Esophagus (tissue), 2 donors: Measurements from ENCODE around the gene PPAT. TPM values are rescaled to one million over a fixed set of nuclear protein-coding genes. Genes with fewer than 3 reads are reported as not detected.

ENCODE experiments used
- H3K27ac ChIP-seq, 2 donors: one replicate each; pipeline ENCODE4 v1.5.1; 2013; ENCODE audit warnings: low read depth in 2 of 2, mild to moderate bottlenecking in 2 of 2, inconsistent platforms in 1 of 2, low read length in 1 of 2, moderate library complexity in 1 of 2
- H3K27me3 ChIP-seq, 2 donors: one replicate each; pipeline ENCODE4 v1.6.1; 2013; ENCODE audit warnings: low read length in 2 of 2, control low read depth in 1 of 2, mild to moderate bottlenecking in 1 of 2; ENCODE audit not compliant: insufficient read depth in 2 of 2, control insufficient read depth in 1 of 2
- H3K36me3 ChIP-seq, 2 donors: one replicate each; pipeline ENCODE4 v1.6.1; 2013; ENCODE audit warnings: low read length in 1 of 2; ENCODE audit not compliant: control insufficient read depth in 2 of 2, insufficient read depth in 2 of 2
- H3K4me1 ChIP-seq, 2 donors: one replicate each; pipeline ENCODE4 v1.6.1; 2013; ENCODE audit warnings: low read length in 1 of 2; ENCODE audit not compliant: control insufficient read depth in 2 of 2, insufficient read depth in 2 of 2
- H3K4me3 ChIP-seq, 2 donors: one replicate each; pipeline ENCODE4 v1.5.1; 2013; ENCODE audit warnings: low read length in 2 of 2, mild to moderate bottlenecking in 2 of 2, low read depth in 1 of 2, moderate library complexity in 1 of 2
- H3K9me3 ChIP-seq, 2 donors: one replicate each; pipeline ENCODE4 v1.6.1; 2013; ENCODE audit warnings: mild to moderate bottlenecking in 2 of 2, low read depth in 1 of 2, low read length in 1 of 2, moderate library complexity in 1 of 2; ENCODE audit not compliant: control insufficient read depth in 2 of 2, insufficient read depth in 1 of 2
- WGBS, 2 donors: extraction: QIAGEN DNeasy Blood & Tissue Kit; methylation state at CpG; one replicate each; pipeline ENCODE4 v1.1.7; 2013; 5-methylcytosine and 5-hydroxymethylcytosine counted together
- polyA plus RNA-seq, 2 donors: library from polyadenylated mRNA; stranded (reverse); fragments of 200-250 nt; gene quantifications; one replicate each; pipeline ENCODE4 v1.2.3, GENCODE V29; 2013
- donor health status: healthy with polysubstance abuse.
- donor health status: Bipolar disorder and iron deficiency.

The PPAT gene
- polyA plus RNA-seq, 2 donors: 2.6 to 3.8 TPM

- Histone ChIP-seq H3K4me1 (no peaks in the 10 kb centered on the region), H3K36me3 (no peaks in the 10 kb centered on the region), H3K27ac (no peak overlapping the region), H3K27me3 (no peaks in the 10 kb centered on the region), H3K4me3 (no peak overlapping the region), H3K9me3 (no peaks in the 10 kb centered on the region)
- WGBS, 2 donors: 89 to 94% methylated on average over 1 of the region's 1 CpG
These were observed 5.6 kb upstream of the PPAT start for GRCh38 chr4:56440983-56441382.

GRCh38 chr4:56438766-56439165 lies 3.4 kb upstream of the PPAT start:
- Histone ChIP-seq H3K27me3 (no peaks in the 10 kb centered on the region), H3K27ac (no peak overlapping the region), H3K9me3 (no peaks in the 10 kb centered on the region), H3K4me3 (no peak overlapping the region), H3K4me1 (peaks cover 0 to under 1% of the 10 kb centered on the region in 2 donors), H3K36me3 (no peaks in the 10 kb centered on the region)
- WGBS, 2 donors: 90 to 94% methylated on average over 2 of the region's 2 CpGs

GRCh38 chr4:56434599-56435139 lies 746 bp downstream of the PPAT start:
- Histone ChIP-seq H3K4me3 (peak overlapping the region; percentile 73 to 76), H3K27ac (peak overlapping the region; percentile 97), H3K4me1 (peaks cover 0 to 3% of the 10 kb centered on the region in 2 donors), H3K9me3 (no peaks in the 10 kb centered on the region), H3K36me3 (no peaks in the 10 kb centered on the region), H3K27me3 (no peaks in the 10 kb centered on the region)
- 1% methylated on average over 15 of the region's 15 CpGs for WGBS, 2 donors

GRCh38 chr4:56433280-56433679 lies 2.1 kb downstream of the PPAT start:
- H3K9me3 ChIP-seq: no peaks in the 10 kb centered on the region
- no peak overlapping the region for H3K4me3 ChIP-seq
- no peak overlapping the region for H3K27ac ChIP-seq

GRCh38 chr4:56430203-56430602 lies 5.2 kb downstream of the PPAT start:
- H3K27ac ChIP-seq: no peak overlapping the region
- H3K36me3 ChIP-seq: no peaks in the 10 kb centered on the region
- WGBS, 2 donors: 95 to 98% methylated on average over 2 of the region's 2 CpGs
- H3K4me3 ChIP-seq: no peak overlapping the region
- peaks cover 0 to 3% of the 10 kb centered on the region in 2 donors for H3K4me1 ChIP-seq
- no peaks in the 10 kb centered on the region for H3K9me3 ChIP-seq
- no peaks in the 10 kb centered on the region for H3K27me3 ChIP-seq

More at GRCh38 chr4:56433280-56433679, 2.1 kb downstream of the PPAT start:
- Histone ChIP-seq H3K36me3 (no peaks in the 10 kb centered on the region), H3K27me3 (no peaks in the 10 kb centered on the region), H3K4me1 (peaks cover 0 to 3% of the 10 kb centered on the region in 2 donors)

- H3K27me3 ChIP-seq: no peaks in the 10 kb centered on the region
- no peaks in the 10 kb centered on the region for H3K36me3 ChIP-seq
- H3K4me1 ChIP-seq: no peaks in the 10 kb centered on the region
- no peaks in the 10 kb centered on the region for H3K9me3 ChIP-seq
- H3K27ac ChIP-seq: no peak overlapping the region
- WGBS, 2 donors: 96% methylated on average over 1 of the region's 1 CpG
- no peak overlapping the region for H3K4me3 ChIP-seq
These were observed 8.2 kb downstream of the PPAT start for GRCh38 chr4:56427179-56427578.

- Histone ChIP-seq H3K27me3 (no peaks in the 10 kb centered on the region), H3K27ac (no peak overlapping the region), H3K36me3 (no peaks in the 10 kb centered on the region), H3K4me1 (no peaks in the 10 kb centered on the region), H3K9me3 (no peaks in the 10 kb centered on the region), H3K4me3 (no peak overlapping the region)
- WGBS, 2 donors: 96 to 98% methylated on average over 5 to 6 of the region's 6 CpGs
These were observed 9.1 kb downstream of the PPAT start for GRCh38 chr4:56426273-56426672.

- 88 to 97% methylated on average over 3 of the region's 3 CpGs for WGBS, 2 donors
- H3K4me1 ChIP-seq: no peaks in the 10 kb centered on the region
- no peaks in the 10 kb centered on the region for H3K27me3 ChIP-seq
- no peaks in the 10 kb centered on the region for H3K36me3 ChIP-seq
- no peak overlapping the region for H3K4me3 ChIP-seq
- no peak overlapping the region for H3K27ac ChIP-seq
- no peaks in the 10 kb centered on the region for H3K9me3 ChIP-seq
These were observed 9.9 kb downstream of the PPAT start for GRCh38 chr4:56425518-56425917.

- Histone ChIP-seq H3K27me3 (no peaks in the 10 kb centered on the region), H3K36me3 (no peaks in the 10 kb centered on the region), H3K4me1 (no peaks in the 10 kb centered on the region), H3K4me3 (no peak overlapping the region), H3K9me3 (no peaks in the 10 kb centered on the region), H3K27ac (no peak overlapping the region)
- 60 to 62% methylated on average over 5 of the region's 5 CpGs for WGBS, 2 donors
These were observed 10.5 kb downstream of the PPAT start for GRCh38 chr4:56424697-56425514.

GRCh38 chr4:56424176-56424575 lies 11.2 kb downstream of the PPAT start:
- H3K9me3 ChIP-seq: no peaks in the 10 kb centered on the region
- H3K4me3 ChIP-seq: no peak overlapping the region
- WGBS, 2 donors: 84 to 88% methylated on average over 5 of the region's 5 CpGs
- no peak overlapping the region for H3K27ac ChIP-seq
- no peaks in the 10 kb centered on the region for H3K4me1 ChIP-seq
- H3K27me3 ChIP-seq: no peaks in the 10 kb centered on the region
- H3K36me3 ChIP-seq: no peaks in the 10 kb centered on the region
